NT2/D1 (cell line): ENCODE measurements around the gene LENG1.
A peak's percentile ranks its signal among the peaks of the same experiment; 100 is the strongest.
"Not testable (repeated sequence)": the region's sequence is repeated elsewhere in the genome, so short reads cannot be mapped to it uniquely, and the experiment has no call there.

Experiments used
- DNase-seq: peaks from one replicate; pipeline ENCODE4 v3.0.0-alpha.2; 2011; ENCODE audit warnings: low read depth, low spot score
- H3K27me3 ChIP-seq: 2 replicates; pipeline ENCODE4 v1.6.0; 2011; ENCODE audit warnings: mild to moderate bottlenecking; ENCODE audit not compliant: insufficient read length, insufficient read depth
- H3K36me3 ChIP-seq: 2 replicates; pipeline ENCODE4 v1.6.1; 2011; ENCODE audit warnings: mild to moderate bottlenecking, low read length, mixed read lengths; ENCODE audit not compliant: insufficient read depth, insufficient read length
- H3K4me1 ChIP-seq: 2 replicates; pipeline ENCODE4 v1.5.1; 2011; ENCODE audit not compliant: insufficient read depth, insufficient read length
- H3K4me3 ChIP-seq: 2 replicates; pipeline ENCODE4 v1.5.1; 2011; ENCODE audit warnings: low read depth; ENCODE audit not compliant: insufficient read length
- H3K9ac ChIP-seq: 2 replicates; pipeline ENCODE4 v1.6.0; 2011; ENCODE audit warnings: low read depth; ENCODE audit not compliant: insufficient read length
- H3K9me3 ChIP-seq: 2 replicates; pipeline ENCODE4 v1.5.1; 2011; ENCODE audit warnings: mild to moderate bottlenecking, low read length; ENCODE audit not compliant: insufficient read depth
- SUZ12 ChIP-seq: IDR thresholded peaks from 2 replicates; pipeline ENCODE4 v1.6.1; 2011; ENCODE audit not compliant: insufficient read length, insufficient read depth; ENCODE audit errors: extremely low read depth
- YY1 ChIP-seq: IDR thresholded peaks from 2 replicates; pipeline ENCODE4 v1.6.1; 2011; ENCODE audit not compliant: insufficient read length, insufficient read depth
- ZNF274 ChIP-seq: IDR thresholded peaks from 2 replicates; pipeline ENCODE4 v1.6.1; 2011; ENCODE audit warnings: mild to moderate bottlenecking, low read depth, low read length

The LENG1 gene

GRCh38 chr19:54188215-54188871 is 28.8 kb upstream of the LENG1 start:
- Histone ChIP-seq H3K9me3 (no peaks in the 10 kb centered on the region), H3K9ac (peak overlapping the region; percentile 90), H3K4me1 (no peaks in the 10 kb centered on the region), H3K36me3 (peaks cover 43% of the 10 kb centered on the region), H3K4me3 (peak overlapping the region; percentile 66), H3K27me3 (no peaks in the 10 kb centered on the region)
- TF ChIP-seq YY1 (no peak), SUZ12 (no peak), ZNF274 (no peak)
- DNase-seq = no peak

- peak overlapping the region; percentile 50 for H3K9ac ChIP-seq
- no peaks in the 10 kb centered on the region for H3K9me3 ChIP-seq
- H3K4me3 ChIP-seq = no peak overlapping the region
- no peaks in the 10 kb centered on the region for H3K4me1 ChIP-seq
- no peaks in the 10 kb centered on the region for H3K27me3 ChIP-seq
- no peak for TF ChIP-seq ZNF274
- TF ChIP-seq SUZ12 = no peak
- TF ChIP-seq YY1 = no peak
- no peak for DNase-seq
- peaks cover 40% of the 10 kb centered on the region for H3K36me3 ChIP-seq
Observed at GRCh38 chr19:54186934-54187381, 27.4 kb upstream of the LENG1 start.

GRCh38 chr19:54186351-54186750 is 26.8 kb upstream of the LENG1 start:
- Histone ChIP-seq H3K9ac (no peak overlapping the region), H3K27me3 (no peaks in the 10 kb centered on the region), H3K4me1 (no peaks in the 10 kb centered on the region), H3K9me3 (no peaks in the 10 kb centered on the region), H3K4me3 (no peak overlapping the region), H3K36me3 (peaks cover 41% of the 10 kb centered on the region)
- no peak for DNase-seq
- TF ChIP-seq SUZ12 (no peak), ZNF274 (no peak), YY1 (no peak)

- peaks cover 67% of the 10 kb centered on the region for H3K36me3 ChIP-seq
- no peak for TF ChIP-seq ZNF274
- no peak for TF ChIP-seq SUZ12
- no peak for TF ChIP-seq YY1
- no peaks in the 10 kb centered on the region for H3K9me3 ChIP-seq
- no peak for DNase-seq
- H3K4me1 ChIP-seq = peaks cover 9% of the 10 kb centered on the region
- no peaks in the 10 kb centered on the region for H3K27me3 ChIP-seq
- peak overlapping the region; percentile 21 for H3K9ac ChIP-seq
- no peak overlapping the region for H3K4me3 ChIP-seq
Observed at GRCh38 chr19:54183431-54183830, 23.9 kb upstream of the LENG1 start.

DNA sequence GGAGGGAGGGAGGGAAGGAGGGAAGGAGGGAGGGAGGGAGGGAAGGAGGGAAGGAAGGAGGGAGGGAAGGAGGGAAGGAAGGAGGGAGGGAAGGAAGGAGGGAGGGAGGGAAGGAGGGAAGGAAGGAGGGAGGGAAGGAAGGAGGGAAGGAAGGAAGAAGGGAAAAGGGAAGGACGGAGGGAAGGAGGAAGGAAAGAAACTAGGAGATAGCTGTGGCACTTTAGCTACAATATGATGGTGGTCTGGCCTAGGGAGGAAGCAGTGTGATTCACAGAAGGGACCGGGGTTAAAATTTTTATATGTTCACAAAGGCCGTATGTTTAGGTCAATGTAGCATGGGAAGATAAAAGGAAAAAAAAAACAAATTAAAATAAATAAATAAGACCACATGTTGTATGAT is 22.4 kb upstream of the LENG1 start:
- H3K9me3 ChIP-seq, H3K27me3 ChIP-seq, H3K4me1 ChIP-seq, H3K9ac ChIP-seq, DNase-seq, H3K4me3 ChIP-seq: not testable (repeated sequence)
- peaks cover 63% of the 10 kb centered on the region for H3K36me3 ChIP-seq

- Histone ChIP-seq H3K36me3 (peaks cover 64% of the 10 kb centered on the region), H3K9me3 (no peaks in the 10 kb centered on the region), H3K4me1 (peaks cover 9% of the 10 kb centered on the region), H3K4me3 (no peak overlapping the region), H3K27me3 (no peaks in the 10 kb centered on the region), H3K9ac (no peak overlapping the region)
- no peak for TF ChIP-seq YY1
- TF ChIP-seq SUZ12 = no peak
- no peak for TF ChIP-seq ZNF274
- DNase-seq = no peak
Observed at GRCh38 chr19:54180691-54181091, 21.2 kb upstream of the LENG1 start.

- no peak overlapping the region for H3K4me3 ChIP-seq
- no peaks in the 10 kb centered on the region for H3K27me3 ChIP-seq
- no peaks in the 10 kb centered on the region for H3K9me3 ChIP-seq
- H3K4me1 ChIP-seq = peaks cover 9% of the 10 kb centered on the region
- TF ChIP-seq SUZ12 = no peak
- peaks cover 65% of the 10 kb centered on the region for H3K36me3 ChIP-seq
- no peak for DNase-seq
- no peak overlapping the region for H3K9ac ChIP-seq
Observed at GRCh38 chr19:54179921-54180461, 20.5 kb upstream of the LENG1 start.
